Fibroblast of villous mesenchyme (primary cell): ENCODE results near the gene ZNF236. TPM values are rescaled to one million over a fixed set of nuclear protein-coding genes. Genes with fewer than 3 reads are reported as not detected.

Experiments used
- DNase-seq: peaks from one replicate; pipeline ENCODE4 v3.0.0-alpha.2; 2010; ENCODE audit warnings: low read depth
- H3K4me3 ChIP-seq: 2 replicates; pipeline ENCODE4 v1.5.1; 2011; ENCODE audit warnings: low read depth, mild to moderate bottlenecking, low read length
- CTCF ChIP-seq: IDR thresholded peaks from 2 replicates; pipeline ENCODE4 v1.5.1; 2012; ENCODE audit warnings: low read depth, mild to moderate bottlenecking, low read length; ENCODE audit not compliant: insufficient read depth
- total RNA-seq: library from RNA; depleted of rRNA; stranded (reverse); fragments of >200 nt; gene quantifications from 2 replicates; pipeline ENCODE4 v1.2.3, GENCODE V29; 2012

Gene ZNF236
- total RNA-seq, 1 donor: 12.5 TPM

- no peak for TF ChIP-seq CTCF
- H3K4me3 ChIP-seq: no peak overlapping the region
- no peak for DNase-seq
Observed at GRCh38 chr18:76791642-76792041, 30.7 kb upstream of the ZNF236 start.

GRCh38 chr18:76794326-76794725 is 28.0 kb upstream of the ZNF236 start:
- no peak overlapping the region for H3K4me3 ChIP-seq
- no peak for TF ChIP-seq CTCF
- DNase-seq: no peak

GRCh38 chr18:76801567-76802505 is 20.5 kb upstream of the ZNF236 start:
- peak; percentile 91 for TF ChIP-seq CTCF
- peak; percentile 49 for DNase-seq
- peak overlapping the region; percentile 49 for H3K4me3 ChIP-seq

DNA sequence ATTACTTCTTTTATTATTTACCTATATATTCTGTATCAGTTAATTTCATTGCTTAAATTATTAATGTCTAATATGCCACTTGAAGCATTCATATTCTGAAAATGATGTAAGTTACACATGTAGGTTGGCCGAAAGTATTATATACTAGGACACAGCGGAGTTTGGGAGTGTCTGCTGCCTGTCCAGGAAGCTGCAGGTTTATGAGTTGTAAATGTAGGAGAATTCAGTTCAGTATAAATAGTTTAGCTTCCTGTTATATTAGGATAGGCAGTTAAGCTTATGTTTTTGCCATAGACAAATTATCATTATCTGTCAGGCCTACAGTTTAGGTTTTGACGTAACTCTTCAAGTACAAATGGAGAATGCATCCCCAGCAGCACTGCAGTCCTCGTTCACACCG is 18.9 kb upstream of the ZNF236 start:
- TF ChIP-seq CTCF: no peak
- H3K4me3 ChIP-seq: no peak overlapping the region
- DNase-seq: no peak

DNA sequence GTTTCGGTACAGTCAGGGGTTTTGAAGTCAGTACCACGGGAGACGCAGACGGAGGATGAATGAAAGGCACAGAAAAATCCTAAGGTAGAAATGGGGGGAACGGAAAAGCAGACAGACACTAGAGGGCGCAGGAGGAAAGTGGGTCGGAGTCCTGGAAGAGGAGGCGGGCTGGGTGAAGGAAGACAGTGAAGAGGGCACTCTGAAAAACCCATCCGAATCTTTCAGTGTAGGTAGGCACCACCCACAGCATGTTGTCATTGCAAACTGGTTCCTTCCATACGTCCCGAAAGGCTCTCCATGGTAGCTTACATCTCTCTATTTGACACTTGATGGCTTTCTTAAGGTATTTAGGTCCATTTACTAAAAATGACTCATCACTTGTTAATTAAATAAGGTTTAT is 18.5 kb upstream of the ZNF236 start:
- peak; percentile 89 for TF ChIP-seq CTCF
- peak; percentile 61 for DNase-seq
- H3K4me3 ChIP-seq: no peak overlapping the region

DNA sequence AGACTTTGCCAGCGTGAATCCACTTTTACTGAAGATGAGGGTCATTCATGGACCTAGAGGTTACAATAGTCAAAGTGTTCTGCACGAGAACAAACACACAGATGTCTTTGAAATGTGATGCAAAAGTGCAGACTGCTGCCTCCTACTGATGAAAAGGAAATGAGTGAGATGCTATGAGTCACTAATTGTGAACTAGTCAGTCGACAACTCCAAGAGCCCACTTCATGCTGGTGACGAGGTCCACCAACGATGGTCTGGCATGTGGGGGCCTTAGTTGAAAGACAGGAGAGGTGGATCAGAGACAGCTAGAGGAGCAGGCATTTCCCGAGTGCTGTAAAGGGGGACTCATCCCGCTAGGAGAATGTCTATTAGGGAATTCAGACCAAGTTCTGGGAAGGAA is 17.1 kb upstream of the ZNF236 start:
- no peak overlapping the region for H3K4me3 ChIP-seq
- TF ChIP-seq CTCF: peak; percentile 17
- no peak for DNase-seq
